ENCODE measurements around the gene MRGPRF.

The MRGPRF gene

DNA sequence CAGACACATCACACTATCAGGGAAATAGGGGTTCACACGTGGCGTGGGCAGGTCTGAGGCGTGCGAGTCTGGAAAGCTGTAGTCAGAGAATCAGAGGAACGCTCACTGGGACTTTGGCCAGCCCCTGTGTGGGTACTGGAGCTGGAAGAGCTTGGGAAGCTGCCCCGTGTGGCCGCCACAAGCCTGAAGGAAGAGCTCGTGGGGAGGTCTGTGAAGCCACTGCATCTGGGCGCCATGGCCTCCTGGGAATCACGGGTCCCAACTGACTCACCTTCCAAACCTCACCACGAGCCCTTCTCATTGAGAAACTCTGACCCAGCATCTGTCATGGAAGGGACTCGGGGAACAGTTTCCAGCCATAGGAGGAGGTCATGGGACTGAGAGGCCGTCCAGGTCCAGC, 5.9 kb upstream of the MRGPRF start:
- DNase-seq = no peak

DNA sequence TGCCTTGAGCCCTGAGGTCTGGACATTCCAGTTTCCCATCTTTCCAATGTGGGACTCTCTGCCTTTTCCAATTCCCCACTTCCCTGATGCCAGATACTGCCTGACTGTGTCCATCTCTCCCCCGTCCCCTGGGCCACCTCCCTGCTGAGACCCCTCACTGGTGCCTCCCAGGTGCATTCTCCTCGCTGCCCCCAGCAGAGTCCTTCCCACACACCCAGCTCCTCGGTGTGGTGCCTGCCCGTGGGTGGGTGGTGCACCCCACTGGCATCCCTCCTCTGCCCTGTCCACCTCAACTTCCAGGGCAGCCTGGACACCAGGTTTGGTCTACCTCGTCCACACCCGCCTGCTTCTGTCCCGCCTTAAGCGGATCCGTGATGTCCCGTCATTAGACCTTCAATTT, 4.9 kb upstream of the MRGPRF start:
- no peak for DNase-seq

DNA sequence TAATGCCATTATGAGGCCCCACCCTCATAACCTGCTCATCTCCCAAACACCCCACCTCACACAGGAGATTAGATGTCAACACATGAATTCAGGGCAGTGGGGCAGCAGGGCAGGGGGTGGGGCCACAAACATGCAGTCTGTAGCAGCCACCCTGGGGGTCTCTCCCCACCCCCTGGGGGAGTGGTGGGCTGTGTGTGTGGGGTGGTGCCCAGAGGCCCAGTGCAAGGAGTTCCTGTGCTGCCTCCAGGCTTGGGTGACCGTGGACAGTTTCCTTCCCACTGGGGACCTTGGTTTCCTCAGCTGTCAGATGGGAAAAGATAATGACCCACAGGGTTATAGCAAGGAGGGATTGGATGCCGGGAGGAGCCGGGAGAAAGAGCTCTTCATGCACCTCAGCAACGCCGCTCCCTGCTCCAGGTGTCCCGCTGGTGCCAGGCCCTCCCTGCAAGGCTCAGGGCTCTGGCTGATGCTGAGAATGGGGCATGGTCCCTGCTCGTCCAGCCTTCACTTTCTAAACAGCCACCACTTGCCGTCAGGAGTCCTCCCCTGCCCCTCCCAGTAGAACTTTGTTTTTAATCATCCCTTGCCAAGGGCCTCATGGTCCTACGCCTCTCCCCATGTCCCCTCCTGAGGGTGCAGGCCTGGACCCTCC, 2.0 kb upstream of the MRGPRF start:
- DNase-seq = no peak

- peak; percentile 71 for DNase-seq
Measured at GRCh38 chr11:69014084-69014851, 1.2 kb upstream of the MRGPRF start.

GRCh38 chr11:69012092-69013008, 696 bp downstream of the MRGPRF start:
- DNase-seq = no peak

- DNase-seq = no peak
Measured at GRCh38 chr11:69011624-69012091, 1.4 kb downstream of the MRGPRF start.

- peak; percentile 86 for DNase-seq
Measured at GRCh38 chr11:69010964-69011623, 2.0 kb downstream of the MRGPRF start.

DNA sequence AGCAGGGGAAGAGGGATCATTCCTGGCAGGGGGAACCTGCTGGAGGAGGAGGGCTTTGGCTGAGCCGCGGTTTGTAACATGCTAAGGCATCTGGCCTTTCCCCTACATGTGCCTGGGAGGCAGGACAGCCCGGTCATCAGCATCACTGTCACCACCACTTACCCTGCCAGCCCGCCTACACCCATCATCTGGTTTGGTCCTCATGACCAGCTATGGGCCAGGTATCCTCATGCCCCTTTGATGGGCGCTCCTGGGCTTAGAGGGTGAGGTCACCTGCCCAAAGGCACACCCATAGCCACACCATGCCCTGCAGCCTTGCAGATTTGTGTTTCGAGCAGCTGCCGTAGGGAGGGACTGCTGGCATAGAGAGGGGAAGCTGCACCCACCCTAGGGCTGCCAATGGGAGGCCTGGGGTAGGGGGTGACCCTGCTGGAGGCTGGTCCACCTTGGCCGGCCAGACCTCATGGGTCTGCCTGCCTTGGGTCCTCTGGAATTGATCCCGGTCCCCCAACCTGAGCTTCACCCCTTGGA, 2.6 kb downstream of the MRGPRF start:
- DNase-seq = no peak

DNA sequence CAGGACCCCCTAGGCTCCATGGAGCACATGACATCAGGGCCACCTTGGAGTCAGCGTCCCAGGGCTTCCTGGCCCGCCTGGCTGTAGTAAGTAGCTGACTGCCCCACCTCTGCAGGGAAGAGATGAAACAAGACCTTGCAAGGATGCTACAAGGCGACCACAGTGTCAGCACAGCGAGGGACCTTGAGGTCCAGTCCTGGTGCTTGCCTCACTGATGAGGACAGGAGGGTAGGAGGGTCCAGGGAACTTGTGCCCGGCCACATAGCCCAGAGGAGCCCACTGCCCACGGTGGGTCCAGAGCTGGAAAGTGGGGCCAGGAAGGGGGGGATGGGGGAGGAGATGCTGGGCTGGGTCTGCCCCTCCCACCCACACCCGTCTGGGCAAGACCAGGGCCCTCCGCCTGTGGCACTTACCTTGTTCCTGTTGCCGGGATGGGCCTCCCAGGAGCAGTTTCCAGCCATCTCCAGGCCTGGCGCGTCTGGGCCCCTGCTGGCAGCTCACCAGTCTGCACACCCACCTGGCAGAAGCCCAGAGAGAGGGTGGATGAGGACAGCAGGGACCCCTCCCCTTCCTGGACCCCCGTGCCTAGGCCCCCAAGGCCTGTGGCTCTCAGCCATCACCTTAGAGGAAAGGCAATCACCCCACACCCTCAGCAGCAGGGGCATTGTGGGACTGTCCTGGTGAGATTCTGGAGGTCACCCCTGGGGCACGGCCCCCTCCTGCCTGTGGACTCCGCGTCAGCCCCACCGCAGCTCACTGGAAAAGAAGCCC, 3.4 kb downstream of the MRGPRF start:
- DNase-seq = no peak

- no peak for DNase-seq
Measured at GRCh38 chr11:69008737-69009440, 4.2 kb downstream of the MRGPRF start.

DNA sequence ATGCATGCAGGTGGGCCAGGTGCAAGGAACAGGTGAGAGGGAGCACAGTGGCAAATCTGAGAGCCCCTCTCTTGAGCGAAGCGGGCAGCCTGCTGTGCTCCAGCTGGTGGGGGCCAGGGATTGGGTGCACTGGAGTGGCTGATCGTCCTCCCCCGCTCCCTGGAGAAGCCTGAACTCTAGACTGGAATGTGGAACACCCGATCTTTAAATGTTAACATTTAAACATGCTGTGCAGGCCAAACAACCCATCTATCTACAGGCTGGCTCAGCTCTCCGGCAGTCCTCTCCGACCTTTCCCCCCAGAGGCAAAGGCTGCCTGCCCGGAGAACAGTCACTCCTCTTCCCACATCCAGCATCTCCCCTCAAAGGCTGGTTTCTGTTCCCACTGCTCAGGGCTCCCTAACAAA, 5.1 kb downstream of the MRGPRF start:
- no peak for DNase-seq

GRCh38 chr11:69006816-69007215, 6.2 kb downstream of the MRGPRF start:
- no peak for DNase-seq

DNA sequence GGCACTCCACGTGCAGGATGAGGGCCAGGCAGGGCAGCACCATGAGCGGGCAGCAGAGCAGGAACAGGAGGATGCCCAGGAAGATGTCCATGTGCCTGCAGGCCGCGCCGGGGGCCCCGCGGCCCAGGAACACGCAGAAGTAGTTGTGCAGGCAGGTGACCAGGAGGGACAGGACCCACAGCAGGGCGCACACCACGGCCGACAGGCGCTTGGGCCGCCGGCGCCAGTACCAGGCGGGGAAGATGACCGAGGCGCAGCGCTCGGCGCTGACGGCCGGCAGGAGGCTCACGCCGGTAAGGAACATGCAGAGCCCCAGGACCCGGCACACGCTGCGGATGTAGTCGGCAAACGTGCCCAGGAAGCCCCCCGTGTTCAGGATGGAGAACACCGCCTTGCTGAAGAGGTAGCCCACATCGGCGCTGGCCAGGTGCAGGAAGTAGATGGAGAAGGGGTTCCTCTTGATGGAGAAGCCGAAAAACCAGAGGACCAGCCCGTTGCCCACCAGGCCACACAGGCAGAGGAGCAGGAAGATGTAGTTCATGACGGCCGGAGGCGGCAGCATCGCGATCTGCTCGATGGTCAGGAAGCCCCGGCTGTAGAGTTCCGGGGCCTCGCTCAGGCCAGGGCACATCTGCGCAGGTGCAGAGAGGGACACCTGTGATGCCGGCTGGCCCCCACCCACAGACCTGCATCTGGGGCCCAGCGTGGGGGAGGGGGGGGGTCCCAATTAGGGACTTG, 7.2 kb downstream of the MRGPRF start:
- DNase-seq = no peak

DNA sequence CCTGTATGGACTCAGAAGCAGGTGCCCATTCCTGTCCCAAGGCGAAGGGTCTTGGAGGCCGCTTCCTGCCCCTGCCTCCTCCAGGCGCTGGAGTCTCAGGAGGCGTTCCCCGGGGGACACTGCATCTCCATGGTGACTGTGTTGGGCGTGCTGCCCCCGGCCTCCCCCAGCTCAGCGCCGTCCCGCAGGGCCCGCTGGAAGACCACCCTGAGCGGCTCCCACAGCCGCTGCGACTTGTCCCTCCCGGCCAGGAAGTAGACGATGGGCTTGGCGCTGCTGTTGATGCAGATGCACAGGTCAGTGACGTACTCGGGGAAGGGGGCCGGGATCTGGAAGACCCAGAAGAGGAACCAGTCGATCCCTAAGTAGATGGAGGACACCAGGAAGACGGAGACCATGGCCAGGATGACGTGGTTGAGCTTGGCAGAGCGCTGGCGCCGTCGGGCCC, 7.8 kb downstream of the MRGPRF start:
- no peak for DNase-seq

DNA sequence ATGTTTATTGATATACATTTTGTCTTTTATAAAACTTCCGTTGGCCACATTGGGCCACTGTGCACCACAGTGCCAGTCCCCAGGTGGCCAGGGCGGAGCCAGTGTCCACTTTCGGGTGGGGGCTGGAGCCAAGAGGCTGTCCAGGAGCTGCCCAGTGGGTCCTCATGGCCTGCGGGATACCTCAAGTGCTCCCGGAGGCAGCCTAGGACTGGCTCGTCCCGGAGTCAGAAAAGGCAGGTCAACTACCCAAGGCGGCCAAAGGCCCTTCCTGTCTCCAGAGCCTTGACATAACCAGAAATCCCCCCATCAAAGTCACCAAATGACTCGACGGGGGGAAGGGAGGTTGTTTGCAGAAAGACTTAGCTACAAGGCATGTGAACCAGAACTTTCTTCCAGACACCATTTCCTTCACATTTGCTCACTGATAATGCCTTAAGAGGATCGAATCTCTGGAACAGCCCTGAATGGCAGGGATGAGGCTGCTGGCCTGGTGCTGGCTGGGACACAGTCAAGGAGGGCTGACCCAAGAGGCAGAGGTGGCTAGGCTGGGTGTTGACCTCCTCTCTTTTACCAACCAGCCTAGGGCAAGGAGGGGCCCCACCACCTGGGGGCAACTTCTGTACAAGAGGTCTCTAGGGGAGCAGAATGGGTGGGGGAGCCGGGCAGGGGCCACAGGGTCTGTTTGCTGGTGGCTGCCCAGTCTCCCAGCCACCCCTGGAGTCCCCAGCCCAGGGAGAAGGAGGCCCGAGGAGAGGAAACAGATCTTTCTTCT, 8.4 kb downstream of the MRGPRF start:
- DNase-seq = no peak

- no peak for DNase-seq
Measured at GRCh38 chr11:69003866-69004367, 9.1 kb downstream of the MRGPRF start.

- DNase-seq = no peak
Measured at GRCh38 chr11:69003301-69003865, 9.7 kb downstream of the MRGPRF start.

DNA sequence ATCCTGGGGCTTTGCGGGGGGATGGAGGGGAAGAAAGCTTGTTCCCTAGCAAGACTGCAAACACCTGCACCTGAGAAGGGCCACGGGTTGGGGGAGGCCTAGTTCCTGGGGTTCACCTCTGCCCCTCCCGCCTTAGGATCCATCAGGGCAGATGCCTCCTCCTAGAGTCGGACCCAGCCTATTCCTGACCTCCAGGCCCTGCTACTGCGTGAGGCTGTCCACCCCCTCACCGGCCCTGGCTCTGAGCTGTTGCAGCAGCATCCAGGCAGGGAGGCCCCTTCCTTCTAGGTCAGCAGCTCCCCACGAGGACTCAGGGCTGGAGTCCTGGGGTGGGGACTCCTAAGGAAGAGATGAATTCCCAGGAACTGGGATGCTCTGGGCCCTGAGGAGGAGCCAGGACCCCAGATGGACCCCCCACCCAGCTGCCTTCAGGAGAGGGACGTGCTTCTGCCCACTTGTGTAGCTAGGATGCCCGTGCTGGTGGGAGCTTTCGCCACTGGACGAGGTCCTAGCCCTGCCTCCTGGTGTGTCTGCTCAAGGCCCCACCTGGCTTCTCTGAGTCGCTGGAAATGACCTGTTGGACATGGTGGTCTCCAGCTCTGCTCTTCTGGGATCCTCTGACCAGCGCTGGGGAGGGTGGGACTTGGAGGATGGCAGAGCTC, 10.3 kb downstream of the MRGPRF start:
- no peak for DNase-seq
